ENCODE data around the gene CD209.

- TF ChIP-seq EZH2phosphoT487 (IDR thresholded peaks at IDR 0.05; ENCODE audit: low read depth, severe bottlenecking, unreplicated experiment) (no peak), CTCF (IDR thresholded peaks at IDR 0.05; ENCODE audit: poor library complexity) (no peak)
Measured at GRCh38 chr19:7766535-7766934, 19.2 kb upstream of the CD209 start.

Measured in hepatocyte (in vitro differentiated cells).